ENCODE measurements around the gene HCK. TPM values are rescaled to one million over a fixed set of nuclear protein-coding genes. Genes with fewer than 3 reads are reported as not detected.

Gene HCK
- total RNA-seq, 1 experiment from 2014 or later: not detected

DNA sequence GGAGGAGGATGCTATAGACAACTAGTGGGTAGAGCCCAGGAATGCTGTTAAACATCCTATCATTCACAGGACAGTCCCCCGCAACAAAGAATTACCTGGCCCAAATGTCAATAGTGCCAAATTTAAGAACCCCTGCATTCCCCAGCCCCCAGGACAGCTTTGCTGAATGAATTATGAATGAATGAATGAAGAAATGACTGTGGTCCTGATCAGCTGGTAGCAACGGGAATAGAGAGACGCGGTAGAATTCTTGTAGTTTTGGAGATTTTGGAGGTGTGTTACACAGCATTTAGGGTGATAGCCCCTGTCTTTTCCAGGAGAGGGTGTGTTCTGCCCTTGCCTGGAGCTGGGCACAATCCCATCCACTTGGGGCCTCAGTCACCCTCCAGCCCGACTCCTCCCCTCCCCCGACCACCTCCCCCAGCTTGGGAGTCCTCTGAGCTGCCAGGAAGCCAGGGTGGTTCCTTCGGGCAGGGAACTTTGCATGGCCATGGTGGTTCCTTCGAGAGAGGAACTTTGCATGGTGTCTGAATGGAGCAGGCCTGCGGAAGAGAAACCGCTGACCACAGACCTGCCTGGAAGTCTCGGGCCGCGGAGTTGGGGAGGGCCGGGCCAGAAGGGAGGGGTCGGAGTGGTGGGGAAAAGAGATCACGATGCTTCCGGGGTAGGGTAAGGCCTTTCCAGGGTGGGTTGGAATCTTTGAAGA is 1.0 kb upstream of the HCK start:
- no peak for DNase-seq (ENCODE audit: low read depth, low spot score)
- in situ Hi-C loops (cut with HindIII; ENCODE audit: low pct_unique_long_range_greater_than_20kb, low sequenced_read_pairs): no loop called here

DNA sequence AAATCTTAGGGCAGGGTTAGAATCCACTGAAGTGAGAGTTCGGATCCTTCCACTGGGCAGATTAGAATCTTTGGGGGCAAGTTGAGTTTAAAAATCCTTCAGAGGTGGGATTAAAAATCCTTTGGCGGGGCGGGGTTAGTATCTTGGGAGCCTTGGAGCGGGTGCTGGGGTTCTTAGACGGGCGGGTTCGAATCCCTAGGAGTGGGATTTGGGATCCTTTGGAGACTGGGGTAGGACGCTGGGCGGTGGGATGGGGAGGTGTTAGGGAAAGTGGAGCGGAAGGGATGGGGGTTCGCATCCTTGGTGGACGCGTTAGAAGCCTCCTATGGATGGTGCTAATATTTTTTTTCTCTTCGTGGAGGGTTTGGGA is 337 bp upstream of the HCK start:
- in situ Hi-C loops (cut with HindIII; ENCODE audit: low pct_unique_long_range_greater_than_20kb, low sequenced_read_pairs): no loop called here
- DNase-seq (ENCODE audit: low read depth, low spot score): no peak

DNA sequence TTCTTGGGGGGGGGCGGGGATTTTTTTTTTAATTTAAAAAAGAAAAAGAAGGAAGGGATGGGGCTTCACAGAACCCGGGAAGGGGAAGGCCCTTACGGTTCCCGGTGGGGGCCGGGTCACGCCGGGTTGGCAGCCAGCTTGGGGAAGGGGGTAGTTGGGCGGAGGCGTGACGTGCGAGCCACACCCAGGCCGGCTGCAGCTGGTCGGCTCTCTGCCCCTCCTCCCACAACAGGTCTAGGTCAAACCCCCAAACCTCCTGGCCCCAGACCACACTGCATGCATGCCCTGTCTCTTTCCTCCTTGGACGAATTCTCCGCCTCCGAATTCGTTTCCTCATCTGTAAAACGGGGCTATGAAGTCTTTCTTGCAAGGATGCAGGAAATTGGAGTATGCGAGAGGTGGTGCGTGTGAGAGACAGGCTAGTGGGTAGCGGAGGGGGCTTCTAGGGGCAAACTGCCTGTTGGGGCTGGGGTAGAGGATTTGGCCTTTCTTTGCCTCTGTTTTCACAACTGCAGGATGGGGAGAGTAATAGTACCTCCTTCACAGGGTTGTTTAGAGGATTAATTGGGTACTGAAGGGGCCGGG is 828 bp downstream of the HCK start:
- in situ Hi-C loops (cut with HindIII; ENCODE audit: low pct_unique_long_range_greater_than_20kb, low sequenced_read_pairs): no loop called here
- DNase-seq (ENCODE audit: low read depth, low spot score): no peak

DNA sequence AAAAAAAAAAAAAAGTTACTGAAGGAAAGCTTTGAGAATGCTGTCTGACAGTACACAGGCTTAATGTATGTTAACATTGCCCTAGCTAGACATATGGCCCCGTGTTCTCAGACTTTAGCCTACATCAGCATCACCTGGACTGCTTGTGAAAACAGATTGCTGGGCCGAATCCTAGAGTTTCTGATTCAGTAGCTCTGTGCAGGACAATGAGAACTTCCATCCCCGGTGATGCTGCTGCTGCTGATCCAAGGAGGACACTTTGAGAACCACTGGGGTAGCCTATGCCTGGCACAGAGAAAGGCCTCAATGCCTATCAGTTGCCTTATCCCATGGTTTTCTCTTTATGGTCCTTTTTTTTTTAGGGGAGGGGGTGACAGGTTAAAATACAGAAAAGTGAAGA is 1.6 kb downstream of the HCK start:
- in situ Hi-C loops (cut with HindIII; ENCODE audit: low pct_unique_long_range_greater_than_20kb, low sequenced_read_pairs): no loop called here
- no peak for DNase-seq (ENCODE audit: low read depth, low spot score)

DNA sequence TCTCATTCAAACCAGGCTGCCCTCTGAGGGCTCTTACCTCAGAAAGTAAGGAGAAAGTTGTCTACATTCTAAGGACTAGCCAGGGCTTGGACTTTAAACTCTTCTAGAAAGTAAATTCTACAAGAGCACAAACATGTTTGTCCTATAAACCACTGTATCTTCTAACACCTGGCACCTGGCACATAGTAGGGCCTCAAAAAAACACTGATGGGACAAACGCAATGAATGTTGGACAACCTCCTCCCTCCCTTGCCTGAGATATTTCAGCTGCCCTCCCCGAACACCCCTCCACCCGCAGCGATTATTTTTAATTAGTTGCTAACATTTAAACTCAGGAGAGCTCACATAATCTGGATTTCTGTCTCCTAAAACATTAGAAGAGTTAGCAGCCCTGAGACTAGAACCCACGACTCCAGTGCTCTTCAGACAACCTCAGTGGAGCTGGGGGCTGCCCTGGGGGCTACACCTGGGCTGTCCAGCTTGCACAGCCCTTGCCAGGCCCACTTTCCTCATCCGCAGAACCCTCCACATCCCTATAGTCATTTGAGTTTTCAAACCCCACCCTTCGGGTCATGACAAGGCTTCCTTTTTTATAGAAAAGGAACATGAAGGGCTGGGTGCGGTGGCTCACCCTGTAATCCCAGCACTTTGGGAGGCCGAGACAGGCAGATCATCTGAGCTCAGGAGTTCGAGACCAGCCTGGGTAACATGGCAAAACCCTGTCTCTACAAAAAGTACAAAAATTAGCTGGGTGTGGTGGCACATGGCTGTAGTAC is 4.9 kb downstream of the HCK start:
- DNase-seq (ENCODE audit: low read depth, low spot score): no peak
- in situ Hi-C loops (cut with HindIII; ENCODE audit: low pct_unique_long_range_greater_than_20kb, low sequenced_read_pairs): no loop called here

DNA sequence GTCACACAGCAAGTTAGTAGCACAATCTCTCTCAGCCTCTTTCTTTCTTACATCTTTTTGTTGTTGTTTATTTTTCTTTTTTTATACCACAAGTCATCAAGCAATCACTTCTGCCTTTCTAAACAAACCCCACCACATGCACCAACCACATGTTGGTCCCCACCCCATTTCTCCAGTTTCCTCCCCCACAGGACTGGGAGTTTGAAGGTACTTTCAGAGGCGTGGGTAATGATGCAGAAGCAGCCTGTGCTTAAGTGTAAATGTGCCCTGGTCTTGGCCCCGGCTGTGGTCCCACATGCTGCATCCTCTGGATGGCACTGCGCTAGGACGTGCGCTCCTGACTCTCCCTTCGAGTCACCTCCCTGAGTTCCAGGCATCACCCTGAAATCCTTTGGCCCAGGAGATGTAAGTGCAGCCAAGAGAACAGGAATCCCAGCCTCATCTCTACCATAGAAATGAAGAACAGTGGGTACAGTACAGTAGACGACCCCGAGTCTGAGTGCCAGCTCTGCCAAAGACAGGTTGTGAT is 5.7 kb downstream of the HCK start:
- in situ Hi-C loops (cut with HindIII; ENCODE audit: low pct_unique_long_range_greater_than_20kb, low sequenced_read_pairs): no loop called here
- no peak for DNase-seq (ENCODE audit: low read depth, low spot score)

DNA sequence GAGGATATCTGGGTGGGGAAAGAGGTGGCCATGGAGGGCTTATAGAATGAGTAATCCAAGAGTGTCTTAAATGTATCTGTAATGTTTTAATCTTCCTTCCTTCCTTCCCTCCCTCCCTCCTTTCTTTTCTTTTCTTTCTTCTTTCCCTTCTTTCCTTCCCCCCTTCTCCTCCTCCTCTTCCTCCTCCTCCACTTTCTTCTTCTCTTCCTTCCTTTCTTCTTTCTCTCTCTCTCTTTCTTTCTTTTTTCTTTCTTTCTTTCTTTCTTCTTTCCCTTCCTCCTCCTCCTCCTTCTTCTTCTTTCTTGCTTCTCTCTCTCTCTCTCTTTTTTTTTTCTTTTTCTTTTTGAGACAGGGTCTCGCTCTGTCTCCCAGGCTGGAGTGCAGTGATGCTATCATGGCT is 7.1 kb downstream of the HCK start:
- in situ Hi-C loops (cut with HindIII; ENCODE audit: low pct_unique_long_range_greater_than_20kb, low sequenced_read_pairs): no loop called here
- DNase-seq (ENCODE audit: low read depth, low spot score): no peak

DNA sequence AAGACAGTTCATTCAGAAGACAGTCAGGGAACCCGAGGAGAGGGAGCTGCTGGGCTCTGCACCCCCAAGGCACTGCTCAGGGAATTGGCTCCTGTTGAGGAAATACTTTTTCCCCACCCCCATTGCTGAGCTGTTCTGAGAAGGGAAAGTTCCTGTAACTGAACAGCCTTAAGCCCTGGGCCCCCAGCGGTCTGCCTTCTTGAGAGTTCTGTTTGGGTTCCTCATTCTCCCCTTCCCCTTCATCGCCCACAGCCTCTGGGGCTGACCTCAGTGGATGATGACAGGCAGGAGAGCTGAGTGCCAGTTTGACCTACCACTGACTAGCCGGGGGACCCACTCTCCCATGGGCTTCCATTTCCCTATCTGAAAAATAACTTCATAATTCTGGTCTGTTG is 10.7 kb downstream of the HCK start:
- in situ Hi-C loops (cut with HindIII; ENCODE audit: low pct_unique_long_range_greater_than_20kb, low sequenced_read_pairs): no loop called here
- DNase-seq (ENCODE audit: low read depth, low spot score): no peak

DNA sequence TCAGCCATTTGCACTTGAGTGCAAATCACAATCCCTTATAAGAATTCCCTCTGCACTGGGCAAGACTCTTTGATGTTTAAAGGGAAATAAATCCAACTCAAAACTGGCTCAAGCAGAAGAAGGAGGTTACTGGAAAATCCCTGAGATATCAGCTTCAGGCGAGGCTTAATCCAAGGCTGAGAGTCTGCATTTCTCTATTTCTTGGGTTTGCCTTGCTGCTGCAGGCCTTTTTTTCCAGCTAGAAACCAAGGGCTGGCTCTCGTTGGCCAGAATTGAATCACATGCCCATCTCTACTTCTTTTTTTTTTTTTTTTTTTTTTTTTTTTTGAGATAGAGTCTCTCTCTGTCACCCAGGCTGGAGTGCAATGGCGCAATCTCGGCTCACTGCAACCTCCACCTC is 11.7 kb downstream of the HCK start:
- DNase-seq (ENCODE audit: low read depth, low spot score): no peak
- in situ Hi-C loops (cut with HindIII; ENCODE audit: low pct_unique_long_range_greater_than_20kb, low sequenced_read_pairs): no loop called here

DNA sequence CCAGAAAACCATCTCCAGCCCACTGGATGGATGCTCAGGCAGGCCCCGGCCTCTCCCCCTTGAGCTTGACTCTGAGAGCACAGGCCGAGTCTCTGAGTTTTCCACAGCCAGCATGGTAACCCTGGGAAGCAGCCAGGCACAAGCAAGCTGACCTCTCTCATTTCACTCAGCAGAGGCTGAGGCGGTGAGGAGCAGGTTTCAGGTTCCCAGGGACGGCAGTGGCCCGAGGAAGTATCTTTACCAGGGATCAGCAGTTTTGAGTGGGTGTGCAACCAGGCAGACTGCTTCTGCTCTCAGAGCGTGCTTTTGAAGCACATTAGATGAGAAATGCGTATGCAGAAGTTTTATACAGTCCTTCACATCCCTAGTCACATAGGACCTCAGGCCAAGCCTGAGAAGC is 12.6 kb downstream of the HCK start:
- in situ Hi-C loops (cut with HindIII; ENCODE audit: low pct_unique_long_range_greater_than_20kb, low sequenced_read_pairs): no loop called here

DNA sequence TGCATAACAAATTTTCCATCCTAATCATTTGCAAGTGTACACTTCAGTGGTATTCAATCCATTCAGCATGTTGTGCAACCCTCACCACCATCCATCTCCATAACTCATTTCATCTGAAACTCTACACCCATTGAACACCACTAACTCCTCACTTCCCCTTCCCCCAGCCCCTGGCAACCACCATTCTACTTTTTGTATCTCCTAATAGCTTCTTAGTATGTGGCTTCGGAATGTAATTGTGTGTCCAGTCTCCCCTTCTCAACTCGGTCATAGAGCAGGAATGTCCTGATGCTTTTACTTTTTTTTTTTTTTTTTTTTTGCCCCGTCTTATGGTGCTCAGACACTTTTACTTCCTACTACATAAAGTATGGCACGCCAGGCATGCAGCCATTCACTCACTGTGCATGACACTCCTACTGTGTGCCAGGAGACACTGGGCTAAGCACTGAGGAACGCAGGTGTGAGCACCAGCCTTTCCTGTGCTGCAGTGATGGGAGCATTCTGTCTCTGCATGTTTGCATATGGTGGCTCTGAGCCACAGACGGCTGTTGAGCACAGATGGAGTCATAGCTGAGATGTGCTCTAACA is 15.3 kb downstream of the HCK start:
- no peak for DNase-seq (ENCODE audit: low read depth, low spot score)
- in situ Hi-C loops (cut with HindIII; ENCODE audit: low pct_unique_long_range_greater_than_20kb, low sequenced_read_pairs): no loop called here

More for the DNA sequence above, 12.6 kb downstream of the HCK start:
- DNase-seq (ENCODE audit: low read depth, low spot score): no peak

DNA sequence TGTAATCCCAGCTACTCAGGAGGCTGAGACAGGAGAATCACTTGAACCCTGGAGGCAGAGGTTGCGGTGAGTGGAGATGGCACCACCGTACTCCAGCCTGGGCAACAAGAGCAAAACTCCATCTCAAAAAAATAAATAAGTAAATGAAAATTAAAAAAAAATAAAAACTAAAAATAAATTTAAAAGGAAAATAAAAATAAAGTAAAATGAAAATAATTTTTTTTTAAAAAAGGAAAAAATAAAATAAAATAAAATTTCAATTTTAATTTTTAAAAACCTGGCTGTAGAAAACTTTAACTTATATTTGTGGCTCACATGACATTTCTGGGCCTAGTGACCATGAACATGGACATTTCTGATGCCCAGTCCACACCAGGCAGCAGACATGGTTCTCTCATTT is 16.1 kb downstream of the HCK start:
- DNase-seq (ENCODE audit: low read depth, low spot score): no peak
- in situ Hi-C loops (cut with HindIII; ENCODE audit: low pct_unique_long_range_greater_than_20kb, low sequenced_read_pairs): no loop called here

DNA sequence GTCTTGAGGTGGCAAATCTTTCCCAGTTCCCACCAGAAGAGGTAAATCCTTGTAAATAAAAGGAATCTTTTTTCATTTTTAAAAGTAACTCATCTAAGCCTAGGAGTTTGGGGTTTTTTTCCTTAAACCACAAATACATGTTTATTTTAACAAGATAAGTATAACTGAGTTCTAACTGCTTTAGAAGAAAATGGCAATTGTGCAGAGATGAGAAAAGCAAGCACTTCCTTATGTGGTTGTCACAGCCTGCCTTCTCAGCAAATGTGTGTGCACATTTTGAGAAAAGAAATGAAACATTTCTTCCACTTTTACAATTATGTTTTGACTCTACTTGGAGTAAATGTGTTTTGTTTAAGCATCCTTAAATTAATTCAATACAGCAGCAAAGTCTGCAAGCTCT is 17.7 kb downstream of the HCK start:
- in situ Hi-C loops (cut with HindIII; ENCODE audit: low pct_unique_long_range_greater_than_20kb, low sequenced_read_pairs): no loop called here
- no peak for DNase-seq (ENCODE audit: low read depth, low spot score)

DNA sequence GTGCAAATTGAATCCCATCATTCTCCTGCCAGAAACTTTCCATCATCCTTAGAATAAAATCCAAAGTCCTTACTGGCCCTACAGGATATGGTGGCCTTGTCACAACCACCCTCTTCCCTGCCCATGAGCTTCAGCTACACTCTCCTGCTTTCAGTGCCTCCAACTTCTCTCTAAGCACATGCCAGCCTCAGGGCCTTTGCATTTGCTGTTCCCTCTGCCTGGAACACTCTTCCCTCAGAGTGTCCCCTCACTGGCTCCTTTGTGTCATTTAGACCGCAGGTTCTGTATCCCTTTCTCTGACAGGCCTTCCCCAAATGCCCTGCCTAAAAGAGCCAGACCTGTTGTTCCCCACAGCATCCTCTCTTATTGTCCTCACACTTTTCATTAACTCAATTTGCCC is 18.2 kb downstream of the HCK start:
- DNase-seq (ENCODE audit: low read depth, low spot score): no peak
- in situ Hi-C loops (cut with HindIII; ENCODE audit: low pct_unique_long_range_greater_than_20kb, low sequenced_read_pairs): no loop called here

DNA sequence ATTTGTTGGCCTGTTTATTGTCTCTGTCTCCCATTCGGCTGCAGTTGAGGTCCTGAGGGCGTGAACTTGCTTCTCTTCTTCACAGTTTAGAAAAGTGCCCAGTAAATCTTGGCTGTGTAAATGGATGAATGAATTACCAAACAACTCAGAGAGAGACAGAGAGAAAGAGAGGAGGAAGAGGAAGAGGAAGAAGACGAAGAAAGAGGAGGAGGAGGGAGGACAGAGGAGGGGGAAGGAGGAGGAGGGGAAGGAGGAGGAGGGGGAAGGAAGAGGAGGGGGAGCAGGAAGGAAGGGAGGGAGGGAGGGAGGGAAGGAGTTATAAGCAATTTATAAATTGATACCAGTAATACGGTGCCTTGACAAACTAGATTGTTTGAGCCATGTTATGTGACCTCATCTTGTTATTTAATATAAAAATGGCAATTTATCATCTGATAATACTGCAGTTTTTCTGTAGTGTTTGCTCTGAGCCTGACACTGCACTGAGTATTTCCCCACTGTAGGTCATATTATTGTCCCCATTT is 18.7 kb downstream of the HCK start:
- no peak for DNase-seq (ENCODE audit: low read depth, low spot score)
- in situ Hi-C loops (cut with HindIII; ENCODE audit: low pct_unique_long_range_greater_than_20kb, low sequenced_read_pairs): no loop called here

DNA sequence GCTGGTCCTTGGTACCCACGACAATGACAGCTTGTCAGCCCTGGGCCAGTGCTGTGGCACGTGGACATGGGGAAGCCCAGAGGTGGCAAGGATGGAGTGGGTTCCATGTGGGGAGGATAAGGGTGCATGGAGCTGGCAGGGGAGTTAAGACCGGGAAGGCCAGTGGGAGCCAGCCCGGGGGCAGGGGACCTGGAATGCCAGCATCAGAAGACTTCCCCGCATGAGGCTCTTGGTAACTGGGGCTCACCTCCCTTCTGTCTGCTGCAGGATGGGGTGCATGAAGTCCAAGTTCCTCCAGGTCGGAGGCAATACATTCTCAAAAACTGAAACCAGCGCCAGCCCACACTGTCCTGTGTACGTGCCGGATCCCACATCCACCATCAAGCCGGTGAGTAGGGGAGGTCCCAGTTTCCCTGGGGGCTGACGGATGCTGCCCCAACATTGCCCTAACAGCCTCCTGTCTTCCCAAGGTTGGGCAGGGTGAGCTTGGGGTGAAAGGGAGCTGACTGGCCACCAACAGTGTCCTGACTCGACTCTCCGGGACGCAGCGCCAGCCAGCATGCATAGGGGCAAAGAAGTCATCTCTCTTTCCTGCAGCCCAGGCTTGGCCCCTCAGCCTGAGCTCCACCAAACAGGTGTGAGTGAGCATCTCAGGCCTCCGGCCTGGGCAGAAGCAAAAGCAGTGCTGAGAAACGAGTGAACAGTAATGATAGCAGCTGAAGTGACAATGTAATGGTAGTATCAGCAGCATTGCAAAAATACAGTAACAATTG is 19.5 kb downstream of the HCK start:
- in situ Hi-C loops (cut with HindIII; ENCODE audit: low pct_unique_long_range_greater_than_20kb, low sequenced_read_pairs): no loop called here
- no peak for DNase-seq (ENCODE audit: low read depth, low spot score)

DNA sequence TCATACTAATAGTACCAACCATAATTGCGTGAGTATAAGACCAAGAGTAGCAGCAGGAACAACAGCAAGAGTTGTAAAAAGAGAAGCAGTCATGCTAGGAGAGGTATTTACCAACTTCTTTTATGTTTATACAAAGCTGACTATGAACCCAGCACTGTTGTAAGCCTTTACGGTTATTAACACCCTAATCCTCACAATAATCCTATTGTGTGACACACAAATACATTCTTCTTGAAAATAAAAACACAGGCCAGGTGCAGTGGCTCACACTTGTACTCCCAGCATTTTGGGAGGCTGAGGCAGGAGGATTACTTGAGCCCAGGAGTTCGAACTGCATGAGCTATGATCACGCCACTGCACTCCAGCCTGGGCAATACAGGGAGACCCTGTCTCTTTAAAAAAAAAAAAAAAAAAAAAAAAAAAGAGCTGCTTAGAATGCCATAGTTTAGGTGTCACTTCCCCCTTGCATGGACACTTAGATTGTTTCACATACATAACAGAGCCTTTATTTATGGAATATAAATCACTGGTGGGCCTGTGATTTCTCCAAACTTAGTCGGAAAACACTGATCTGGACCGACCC is 20.2 kb downstream of the HCK start:
- in situ Hi-C loops (cut with HindIII; ENCODE audit: low pct_unique_long_range_greater_than_20kb, low sequenced_read_pairs): no loop called here
- DNase-seq (ENCODE audit: low read depth, low spot score): no peak
